GM23338 (cell line): Measurements from ENCODE around the gene HS3ST6.

ENCODE experiments used
- CTCF ChIP-seq, 2 experiments: fragments of 200-600 bp in 1 of 2; sonication (generic) in 1 of 2; conservative IDR thresholded peaks; 2 replicates each; pipeline versions ENCODE4 v1.5.1 to v1.6.1; 2016 to 2017; ENCODE audit warnings: antibody characterized with exemption in 2 of 2, low read depth in 2 of 2, mild to moderate bottlenecking in 2 of 2, moderate library complexity in 1 of 2
- EZH2 ChIP-seq: fragments of 200-600 bp; sonication (generic); IDR thresholded peaks from one replicate; pipeline ENCODE4 v1.8.0; 2017; ENCODE audit warnings: antibody characterized with exemption, mild to moderate bottlenecking, low read depth; ENCODE audit not compliant: unreplicated experiment
- EZH2phosphoT487 ChIP-seq: fragments of 200-600 bp; sonication (generic); IDR thresholded peaks from one replicate; pipeline ENCODE4 v1.8.1; 2018; ENCODE audit warnings: antibody characterized with exemption; ENCODE audit not compliant: unreplicated experiment
- JUNB ChIP-seq: IDR thresholded peaks from one replicate; pipeline ENCODE4 v1.6.1; 2016; ENCODE audit warnings: antibody characterized with exemption; ENCODE audit not compliant: unreplicated experiment
- REST ChIP-seq: IDR thresholded peaks from one replicate; pipeline ENCODE4 v1.6.1; 2018; ENCODE audit warnings: antibody characterized with exemption; ENCODE audit not compliant: unreplicated experiment
- ZNF114 ChIP-seq: fragments of 250-450 bp; sonication (Bioruptor Pico); IDR thresholded peaks from 2 replicates; pipeline ENCODE4 v1.5.0; 2020; ENCODE audit warnings: mild to moderate bottlenecking, moderate library complexity
- ZNF462 ChIP-seq: fragments of 250-450 bp; sonication (Bioruptor Pico); IDR thresholded peaks from 2 replicates; pipeline ENCODE4 v1.5.0; 2020; ENCODE audit warnings: mild to moderate bottlenecking, moderate library complexity

- no peak for TF ChIP-seq ZNF114 (CRISPR knock-in tag)
- peak; percentile 18 to 46; a peak in 2 of 4 replicates for TF ChIP-seq CTCF (conservative IDR thresholded peaks at IDR 0.05; ENCODE audit: low read depth in 2 of 2)
- TF ChIP-seq REST, result no peak
- no peak for TF ChIP-seq JUNB
- no peak for TF ChIP-seq EZH2
- TF ChIP-seq ZNF462, result no peak
- TF ChIP-seq EZH2phosphoT487, result no peak
These were observed 28.5 kb upstream of the HS3ST6 start for GRCh38 chr16:1946495-1947368.
